Naive thymus-derived CD4-positive, alpha-beta T cell (primary cell): ENCODE data around the gene OR2B2. TPM values are rescaled to one million over a fixed set of nuclear protein-coding genes. Genes with fewer than 3 reads are reported as not detected.

Experiments
- ATAC-seq: fragments of 150-1000 bp; cut with Tn5 transposase; 2 replicates; pipeline ENCODE4 v1.10.0; 2021; ENCODE audit warnings: mild to moderate bottlenecking, moderate library complexity
- CTCF ChIA-PET: fragments of 350-600 bp; sonication (Branson Sonifier 250); formaldehyde crosslinking; loops from one replicate; lab custom pipeline; 2021; ENCODE audit warnings: antibody characterized with exemption; lab: Charles Lee
- POLR2A ChIA-PET: fragments of 350-600 bp; sonication (Branson Sonifier 250); formaldehyde crosslinking; loops from one replicate; lab custom pipeline; 2021; ENCODE audit warnings: antibody characterized with exemption, inconsistent platforms; lab: Charles Lee
- DNase-seq, 9 donors: peaks; one replicate each; pipeline versions ENCODE4 v3.0.0 to v3.0.0-alpha.2; 2020 to 2022; ENCODE audit warnings: mixed read lengths in 1 of 9
- H3K27ac ChIP-seq: one replicate; pipeline ENCODE4 v1.7.0; 2013; ENCODE audit warnings: mild to moderate bottlenecking, low read depth, low read length, moderate library complexity
- H3K27me3 ChIP-seq, 2 donors: one replicate each; pipeline ENCODE4 v1.7.0; 2013; ENCODE audit warnings: low read length in 2 of 2, mild to moderate bottlenecking in 2 of 2, moderate library complexity in 2 of 2; ENCODE audit not compliant: control insufficient read depth in 2 of 2, insufficient read depth in 2 of 2
- H3K36me3 ChIP-seq, 3 experiments: 1 replicate in 2 of 3; 2 replicates in 1 of 3; pipeline ENCODE4 v1.7.0; 2013; ENCODE audit warnings: low read length in 3 of 3, mild to moderate bottlenecking in 3 of 3, moderate library complexity in 1 of 3; ENCODE audit not compliant: insufficient read depth in 3 of 3, control insufficient read depth in 2 of 3
- H3K4me1 ChIP-seq, 2 donors: one replicate each; pipeline ENCODE4 v1.7.0; 2013; ENCODE audit warnings: low read length in 2 of 2, mild to moderate bottlenecking in 2 of 2, moderate library complexity in 1 of 2; ENCODE audit not compliant: control insufficient read depth in 2 of 2, insufficient read depth in 2 of 2
- H3K4me3 ChIP-seq: 2 replicates; pipeline ENCODE4 v1.7.0; 2013; ENCODE audit warnings: mild to moderate bottlenecking, low read length
- H3K9me3 ChIP-seq, 3 experiments: 1 replicate in 2 of 3; 2 replicates in 1 of 3; pipeline ENCODE4 v1.7.0; 2013; ENCODE audit warnings: low read length in 3 of 3; ENCODE audit not compliant: control insufficient read depth in 2 of 3
- H3K27ac Mint-ChIP-seq, 9 donors: one replicate each; pipeline ENCODE4 v1.8.0; 2020 to 2022; ENCODE audit warnings: mixed read lengths in 9 of 9, mild to moderate bottlenecking in 8 of 9, moderate library complexity in 5 of 9, inconsistent platforms in 2 of 9
- H3K27me3 Mint-ChIP-seq, 5 donors: one replicate each; pipeline ENCODE4 v1.8.0; 2021 to 2022; ENCODE audit warnings: mixed read lengths in 5 of 5, mild to moderate bottlenecking in 1 of 5
- H3K36me3 Mint-ChIP-seq, 5 donors: one replicate each; pipeline ENCODE4 v1.8.0; 2020 to 2022; ENCODE audit warnings: mixed read lengths in 5 of 5, mild to moderate bottlenecking in 3 of 5, inconsistent platforms in 1 of 5
- H3K4me1 Mint-ChIP-seq, 7 donors: one replicate each; pipeline ENCODE4 v1.8.0; 2020 to 2022; ENCODE audit warnings: mixed read lengths in 7 of 7, mild to moderate bottlenecking in 3 of 7, inconsistent platforms in 1 of 7
- H3K4me3 Mint-ChIP-seq, 10 donors: one replicate each; pipeline ENCODE4 v1.8.0; 2020 to 2022; ENCODE audit warnings: mild to moderate bottlenecking in 10 of 10, mixed read lengths in 10 of 10, moderate library complexity in 6 of 10, inconsistent platforms in 2 of 10
- H3K9me3 Mint-ChIP-seq, 11 donors: one replicate each; pipeline ENCODE4 v1.8.0; 2020 to 2022; ENCODE audit warnings: mixed read lengths in 11 of 11, mild to moderate bottlenecking in 4 of 11, inconsistent platforms in 1 of 11, moderate library complexity in 1 of 11
- intact Hi-C, 2 donors: fragments of 100-400 bp; cut with micrococcal nuclease; formaldehyde crosslinking; loops; one replicate each; pipeline ENCODE4 v1.15.1; 2023
- polyA plus RNA-seq, 2 donors: library from polyadenylated mRNA; unstranded; fragments of 300-500 nt; fragmentation: Illumina TruSeq; gene quantifications; one replicate each; pipeline ENCODE4 v1.2.3, GENCODE V29; 2021
- total RNA-seq, 6 experiments: library from RNA in 5 of 6; stranded (reverse) in 5 of 6; gene quantifications; 1 replicate in 5 of 6; 2 replicates in 1 of 6; pipeline ENCODE4 v1.2.3 and lab custom pipeline; 2021 to 2026

The OR2B2 gene
- total and polyA plus RNA-seq, 7 experiments from 2014 or later = not detected

DNA sequence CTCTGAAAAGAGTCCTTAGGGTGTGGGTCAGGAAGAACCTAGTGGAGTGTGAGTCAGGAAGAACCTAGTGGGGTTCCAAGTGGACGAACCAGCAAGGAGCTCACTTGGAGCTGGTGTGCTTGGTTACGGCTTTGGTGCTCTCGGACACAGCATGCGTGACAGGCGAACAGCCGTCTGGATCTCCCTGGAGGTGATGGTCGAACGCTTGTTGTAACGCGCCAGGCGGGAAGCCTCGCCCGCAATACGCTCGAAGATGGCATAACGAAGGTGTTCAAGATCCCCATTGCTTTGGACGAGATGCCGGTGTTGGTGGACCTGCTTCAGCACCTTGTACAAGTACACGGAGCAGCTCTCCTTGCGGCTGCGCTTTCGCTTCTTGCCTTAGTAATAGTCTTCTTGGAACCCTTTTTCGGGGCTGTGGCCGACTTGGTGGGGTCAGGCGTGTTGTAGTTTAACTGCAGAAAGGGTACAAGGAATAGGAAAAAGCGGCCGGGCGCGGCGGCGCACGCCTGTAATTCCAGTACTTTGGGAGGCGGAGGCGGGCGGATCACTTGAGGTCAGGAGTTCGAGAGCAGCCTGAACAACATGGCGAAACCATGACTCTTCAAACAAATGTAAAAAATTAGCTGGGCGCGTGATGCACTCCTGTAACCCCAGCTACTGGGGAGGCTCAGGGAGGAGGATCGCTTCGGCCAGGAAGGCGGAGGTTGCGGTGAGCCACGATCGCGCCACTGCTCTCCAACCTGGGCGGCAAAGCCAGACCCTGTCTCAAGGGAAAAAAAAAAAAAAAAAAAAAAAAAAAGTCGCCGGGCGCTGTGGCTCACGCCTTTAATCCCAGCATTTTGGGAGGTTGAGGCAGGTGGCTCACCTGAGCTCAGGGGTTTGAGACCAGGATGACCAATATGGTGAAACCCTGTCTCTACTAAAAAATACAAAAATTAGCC lies 48.0 kb downstream of the OR2B2 start:
- CTCF ChIA-PET = interaction anchor here (0.6 to 6.9 kb wide), 6 partner anchors 26 to 67 kb away, joined by 3 to 56 read pairs (median 10); a partner anchor contains a TSS
- Mint-ChIP-seq H3K4me1 (peaks cover 22 to 60% (median 46%) of the 10 kb centered on the region in 7 donors), H3K9me3 (peaks cover 0 to 4% (median 0%) of the 10 kb centered on the region in 11 donors), H3K36me3 (no peaks in the 10 kb centered on the region), H3K27ac (peak overlapping the region; percentile 88 to 98 (median 95)), H3K27me3 (peaks cover 0 to 16% (median 0%) of the 10 kb centered on the region in 5 donors), H3K4me3 (peak overlapping the region; percentile 85 to 99 (median 97))
- Histone ChIP-seq H3K4me3 (peak overlapping the region; percentile 74), H3K4me1 (peaks cover 8 to 25% of the 10 kb centered on the region in 2 donors), H3K27me3 (no peaks in the 10 kb centered on the region), H3K36me3 (no peaks in the 10 kb centered on the region), H3K27ac (peak overlapping the region; percentile 71), H3K9me3 (no peaks in the 10 kb centered on the region)
- intact Hi-C loops = loop anchor here in 1 of 2 donors (10.0 kb wide), 1 partner anchor 1269 kb away; the partner anchor contains the start of gene ABT1
- peak in 5 of 9 donors; percentile 9 to 50 (median 12) for DNase-seq
- POLR2A ChIA-PET = interaction anchor here (0.5 to 18.7 kb wide), 43 partner anchors 8 to 1844 kb away, joined by 3 to 1351 read pairs (median 6); partner anchors contain the start of gene ZNF184
- ATAC-seq = no peak

DNA sequence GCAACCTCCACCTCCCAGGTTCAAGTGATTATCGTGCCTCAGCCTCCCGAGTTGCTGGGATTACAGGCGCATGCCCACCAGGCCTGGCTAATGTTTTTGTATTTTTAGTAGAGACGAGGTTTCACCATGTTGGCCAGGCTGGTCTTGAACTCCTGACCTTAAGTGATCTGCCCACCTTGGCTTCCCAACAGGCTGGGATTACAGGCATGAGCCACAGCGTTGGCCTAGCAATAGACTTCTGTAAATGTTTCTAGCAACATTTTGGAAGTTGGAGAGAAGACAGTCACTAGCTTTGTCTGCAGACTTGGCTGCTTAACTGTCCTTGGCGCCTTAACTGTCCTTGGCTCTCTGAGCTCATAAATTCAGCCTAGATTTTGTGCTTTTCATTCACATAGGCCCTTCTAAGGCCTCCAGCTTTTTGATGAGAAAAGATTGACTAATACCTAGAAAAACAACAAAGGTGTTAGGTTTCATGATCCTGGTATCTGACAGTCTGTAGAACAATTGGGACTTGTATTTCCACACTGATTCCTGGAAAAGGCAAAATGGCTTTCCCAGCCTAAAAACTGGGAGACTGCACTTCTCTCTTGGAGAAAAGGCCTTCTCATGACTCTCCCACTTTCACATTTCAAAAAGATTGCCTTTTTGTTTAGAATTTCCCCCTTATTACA lies 49.7 kb downstream of the OR2B2 start:
- Mint-ChIP-seq H3K4me1 (peaks cover 22 to 44% (median 35%) of the 10 kb centered on the region in 7 donors), H3K27ac (peak overlapping the region in 1 of 9 donors; percentile 92), H3K9me3 (peaks cover 0 to 4% (median 0%) of the 10 kb centered on the region in 11 donors), H3K4me3 (peak overlapping the region in 3 of 10 donors; percentile 40 to 97 (median 92)), H3K36me3 (no peaks in the 10 kb centered on the region), H3K27me3 (peaks cover 0 to 16% (median 0%) of the 10 kb centered on the region in 5 donors)
- H3K9me3 ChIP-seq = no peaks in the 10 kb centered on the region
- no peaks in the 10 kb centered on the region for H3K36me3 ChIP-seq
- peaks cover 8 to 20% of the 10 kb centered on the region in 2 donors for H3K4me1 ChIP-seq
- ATAC-seq (no peak), DNase-seq (no peak)
- no peak overlapping the region for H3K27ac ChIP-seq
- no peak overlapping the region for H3K4me3 ChIP-seq
- ChIA-PET POLR2A (interaction anchor here (0.6 to 18.7 kb wide), 9 partner anchors 8 to 1842 kb away, joined by 3 to 1351 read pairs (median 3); a partner anchor contains a TSS), CTCF (interaction anchor here (0.6 to 1.3 kb wide), 2 partner anchors 24 to 1268 kb away, joined by 3 read pairs; a partner anchor contains a TSS)
- no peaks in the 10 kb centered on the region for H3K27me3 ChIP-seq
- intact Hi-C loops = loop anchor here in 1 of 2 donors (10.0 kb wide), 1 partner anchor 1268 kb away; the partner anchor contains the start of gene ABT1

DNA sequence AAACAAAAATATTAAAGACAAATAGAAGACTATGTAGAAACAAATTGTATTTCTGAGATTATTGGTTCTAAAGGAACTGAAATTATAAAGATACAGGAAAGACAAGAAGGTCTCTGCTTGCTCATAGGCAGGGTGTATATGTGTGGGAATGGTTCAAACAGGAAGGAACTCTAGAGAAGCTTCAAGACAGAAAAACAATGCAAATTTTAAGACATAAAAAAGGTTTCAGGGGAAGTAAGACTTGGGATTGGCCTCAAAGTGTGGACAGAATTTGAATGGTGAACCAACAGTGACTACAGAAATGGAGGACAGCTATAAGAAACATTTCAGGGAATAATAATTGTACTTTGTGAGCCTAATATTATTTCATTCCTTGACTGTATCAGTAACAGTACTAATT lies 50.3 kb downstream of the OR2B2 start:
- ATAC-seq = no peak
- intact Hi-C loops = loop anchor here in 1 of 2 donors (10.0 kb wide), 1 partner anchor 1267 kb away; the partner anchor contains the start of gene ABT1
- H3K27ac Mint-ChIP-seq = peak overlapping the region in 1 of 9 donors; percentile 16
- H3K4me3 ChIP-seq = no peak overlapping the region
- H3K4me1 Mint-ChIP-seq = peaks cover 19 to 38% (median 29%) of the 10 kb centered on the region in 7 donors
- peak overlapping the region in 1 of 10 donors; percentile 13 for H3K4me3 Mint-ChIP-seq
- H3K36me3 ChIP-seq = no peaks in the 10 kb centered on the region
- H3K36me3 Mint-ChIP-seq = no peaks in the 10 kb centered on the region
- POLR2A ChIA-PET = interaction anchor here (0.5 to 18.7 kb wide), 10 partner anchors 9 to 1842 kb away, joined by 3 to 1351 read pairs (median 4); a partner anchor contains a TSS
- no peak for DNase-seq
- H3K27me3 ChIP-seq = no peaks in the 10 kb centered on the region
- H3K4me1 ChIP-seq = peaks cover 6 to 14% of the 10 kb centered on the region in 2 donors
- no peak overlapping the region for H3K27ac ChIP-seq
- no peaks in the 10 kb centered on the region for H3K9me3 ChIP-seq
- peaks cover 0 to 4% (median 0%) of the 10 kb centered on the region in 11 donors for H3K9me3 Mint-ChIP-seq
- CTCF ChIA-PET = interaction anchor here (1.3 kb wide), 1 partner anchor 23 kb away, joined by 3 read pairs; a partner anchor contains a TSS
- H3K27me3 Mint-ChIP-seq = peaks cover 0 to 12% (median 0%) of the 10 kb centered on the region in 5 donors

DNA sequence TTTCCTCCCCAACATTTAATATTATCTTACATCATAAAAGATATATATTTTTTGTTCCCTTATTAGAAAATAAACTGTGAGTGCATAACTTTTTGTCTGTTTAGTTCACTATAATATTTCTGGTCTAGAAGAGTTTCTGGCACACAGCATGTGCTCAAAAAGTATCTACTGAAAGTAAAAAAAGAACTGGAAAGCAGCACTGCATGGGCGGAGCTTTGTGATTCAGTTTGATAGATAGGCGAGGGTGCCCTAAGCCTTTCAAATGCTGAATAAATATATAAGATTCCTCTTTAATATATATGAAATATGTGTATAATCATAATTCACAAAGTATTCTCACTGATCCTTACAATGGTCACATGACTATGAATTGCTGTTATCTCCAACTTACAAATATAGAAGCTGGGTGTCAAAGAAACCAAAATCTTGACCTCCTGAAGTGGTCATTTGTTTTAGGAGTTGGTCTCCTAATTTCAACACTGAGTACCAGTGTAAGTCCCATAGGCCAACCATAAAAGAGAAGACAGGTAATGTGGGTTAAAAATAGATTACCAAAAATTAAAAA lies 50.8 kb downstream of the OR2B2 start:
- ATAC-seq = no peak
- Histone ChIP-seq H3K36me3 (no peaks in the 10 kb centered on the region), H3K27ac (no peak overlapping the region), H3K9me3 (no peaks in the 10 kb centered on the region), H3K4me3 (no peak overlapping the region), H3K4me1 (peaks cover under 1 to 9% of the 10 kb centered on the region in 2 donors), H3K27me3 (no peaks in the 10 kb centered on the region)
- intact Hi-C loops = loop anchor here in 1 of 2 donors (10.0 kb wide), 1 partner anchor 1267 kb away; the partner anchor contains the start of gene ABT1
- no peak for DNase-seq
- H3K36me3 Mint-ChIP-seq = no peaks in the 10 kb centered on the region
- H3K4me3 Mint-ChIP-seq = no peak overlapping the region
- CTCF ChIA-PET = interaction anchor here (1.3 kb wide), 1 partner anchor 23 kb away, joined by 3 read pairs; a partner anchor contains a TSS
- H3K9me3 Mint-ChIP-seq = peaks cover 0 to 4% (median 0%) of the 10 kb centered on the region in 11 donors
- no peak overlapping the region for H3K27ac Mint-ChIP-seq
- H3K4me1 Mint-ChIP-seq = peaks cover 17 to 33% (median 26%) of the 10 kb centered on the region in 7 donors
- POLR2A ChIA-PET = interaction anchor here (0.5 to 18.7 kb wide), 10 partner anchors 9 to 1841 kb away, joined by 3 to 1351 read pairs (median 4); a partner anchor contains a TSS
- H3K27me3 Mint-ChIP-seq = peaks cover 0 to 8% (median 0%) of the 10 kb centered on the region in 5 donors

Other genes starting within 250 kb of the OR2B2 start
- not detected for gene OR2B6, start 44.8 kb upstream of the OR2B2 start, total RNA-seq
- gene OR2B6, start 44.8 kb upstream of the OR2B2 start, polyA plus RNA-seq = not detected
- gene ZNF165, start 168.2 kb upstream of the OR2B2 start, total RNA-seq = 1 to 10 TPM in 2 of 5 experiments, under 1 TPM in 3; 0.41 to 6.5 (median 0.92) TPM
- 1 to 10 TPM; 1.1 to 1.6 TPM for gene ZNF165, start 168.2 kb upstream of the OR2B2 start, polyA plus RNA-seq
- gene ZSCAN16, start 212.2 kb upstream of the OR2B2 start, total RNA-seq = 10 to 100 TPM in 2 of 5 experiments, 1 to 10 TPM in 3; 6.4 to 13.9 (median 7.6) TPM
- 10 to 100 TPM; 13.6 to 15.7 TPM for gene ZSCAN16, start 212.2 kb upstream of the OR2B2 start, polyA plus RNA-seq
- gene ZKSCAN8, start 229.5 kb upstream of the OR2B2 start, total RNA-seq = 10 to 100 TPM; 23.8 to 46.7 (median 25.7) TPM
- gene ZKSCAN8, start 229.5 kb upstream of the OR2B2 start, polyA plus RNA-seq = 1 to 10 TPM in 1 of 2 donors, under 1 TPM in 1; 0.52 to 3.3 TPM